Sigmoid colon (tissue), 4 donors: ENCODE results near the gene RIMKLA.

Experiments used
- CTCF ChIP-seq, 4 experiments: fragments of 450-650 bp in 3 of 4; fragments of 200-600 bp in 1 of 4; IDR thresholded peaks; one replicate each; pipeline ENCODE4 v1.5.1; 2016 to 2019; ENCODE audit warnings: antibody characterized with exemption in 4 of 4, mild to moderate bottlenecking in 3 of 4, moderate library complexity in 2 of 4
- EP300 ChIP-seq, 4 donors: sonication (generic); formaldehyde crosslinking; IDR thresholded peaks; one replicate each; pipeline ENCODE4 v1.6.1; 2017; ENCODE audit warnings: antibody characterized with exemption in 4 of 4
- POLR2A ChIP-seq, 2 donors: fragments of 450-650 bp; IDR thresholded peaks; one replicate each; pipeline ENCODE4 v1.6.1; 2016; ENCODE audit warnings: antibody characterized with exemption in 2 of 2, mild to moderate bottlenecking in 2 of 2, moderate library complexity in 2 of 2

- TF ChIP-seq CTCF (IDR thresholded peaks at IDR 0.05) (no peak), POLR2A (IDR thresholded peaks at IDR 0.05) (no peak), EP300 (IDR thresholded peaks at IDR 0.05) (no peak)
Observed at GRCh38 chr1:42418516-42418915, 37.9 kb downstream of the RIMKLA start.
